Head of caudate nucleus (tissue), 42 donors: ENCODE measurements around the gene HAUS3.

ENCODE experiments used
- DNase-seq, 42 donors: peaks; one replicate each; pipeline versions ENCODE4 v3.0.0 to v3.0.0-alpha.2; 2020 to 2021; ENCODE audit warnings: mixed read lengths in 7 of 42
- intact Hi-C: fragments of 100-400 bp; cut with DNase I; formaldehyde crosslinking; loops from one replicate; pipeline ENCODE4 v1.15.0; 2022

HAUS3 gene

GRCh38 chr4:2241410-2242353 lies at the start of gene HAUS3, which contains the start of gene POLN:
Gene HAUS3 (minus strand): TSS chr4:2242121. CDS start chr4:2240946, 1,175 bp downstream.
Gene POLN (minus strand): TSS chr4:2242121. CDS start chr4:2229231, 12,890 bp downstream.
- intact Hi-C loops, result loop anchor here (1.0 kb wide), 1 partner anchor 21 kb away; the partner anchor contains the start of gene MXD4
- DNase-seq, result peak; percentile 92 to 99 (median 98)

DNA sequence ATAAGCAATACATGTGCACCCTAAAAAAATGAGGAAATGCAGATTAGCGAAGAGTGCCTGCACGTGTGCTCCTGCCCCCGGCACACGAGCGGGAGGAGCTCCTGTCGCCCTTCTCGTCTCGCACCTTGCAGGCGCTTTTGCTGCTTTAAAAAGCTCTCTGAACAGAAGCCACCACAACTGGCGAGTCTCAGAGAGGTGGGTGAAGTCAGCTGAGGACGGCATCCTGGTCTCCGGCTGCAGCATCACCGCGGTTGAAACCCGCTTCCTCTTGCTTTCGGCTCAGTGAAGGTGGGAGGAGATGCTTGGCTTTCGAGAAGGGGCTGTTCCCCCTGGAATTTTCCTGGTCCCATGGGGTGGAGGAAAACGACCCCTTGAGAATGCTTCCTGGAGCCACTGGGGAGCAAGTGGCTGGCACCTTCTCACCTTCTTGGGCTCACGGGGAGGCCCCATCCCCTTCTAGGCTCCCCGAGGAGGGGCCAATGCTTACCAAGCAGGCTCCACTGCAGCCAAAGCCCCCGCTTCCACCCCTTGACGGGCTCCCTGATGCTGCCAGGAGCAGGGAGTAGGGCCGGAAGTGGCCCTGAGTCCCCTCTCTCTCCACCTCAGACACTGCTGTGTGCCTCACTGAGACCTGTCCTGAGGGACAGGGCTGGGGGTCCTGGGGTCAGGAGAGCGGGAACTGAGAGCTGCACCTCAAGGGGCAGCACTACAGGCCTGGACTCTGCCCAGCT lies 49.2 kb upstream of the HAUS3 start:
- intact Hi-C loops, result no loop called here
- DNase-seq, result peak in 39 of 42 donors; percentile 8 to 80 (median 47)

DNA sequence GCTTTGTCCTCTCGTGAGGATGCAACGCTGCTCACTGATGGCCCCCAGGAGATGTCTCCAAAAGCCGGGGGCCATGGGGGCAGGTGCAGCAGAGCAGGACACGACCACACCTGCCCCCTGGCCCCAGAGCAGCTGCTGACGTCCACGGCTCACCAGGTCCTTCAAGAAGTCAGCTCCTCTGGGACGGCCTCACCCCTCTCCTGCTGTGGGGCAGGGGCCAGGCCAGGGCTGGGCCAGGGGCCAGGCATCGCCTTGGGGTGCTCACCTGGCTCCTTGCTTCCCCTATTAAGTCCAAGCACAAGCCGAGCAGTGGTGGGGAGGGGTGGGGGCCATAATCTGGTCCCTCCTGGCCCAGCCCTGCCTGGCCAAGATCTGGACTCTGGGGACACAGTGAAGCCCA lies 48.6 kb upstream of the HAUS3 start:
- intact Hi-C loops, result no loop called here
- DNase-seq, result peak in 8 of 42 donors; percentile 2 to 25 (median 7)

DNA sequence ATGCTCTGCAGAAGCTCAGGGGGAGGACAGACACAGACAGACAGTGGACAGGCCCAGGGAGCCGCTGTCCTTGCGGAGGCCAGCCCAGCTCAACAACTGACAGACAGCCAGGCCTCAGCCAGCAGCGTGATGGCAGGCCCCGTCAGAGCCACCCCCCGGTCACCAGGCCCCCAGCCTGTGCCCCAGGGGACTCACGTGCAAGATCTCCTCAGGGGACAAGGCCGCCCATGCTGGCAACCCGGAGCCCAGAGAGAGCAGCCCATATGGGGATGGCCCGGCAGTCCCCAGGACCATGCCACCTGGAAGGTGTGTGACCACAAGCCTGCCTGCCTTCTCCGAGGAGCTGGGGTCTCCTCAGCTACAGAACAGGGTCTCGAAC lies 48.0 kb upstream of the HAUS3 start:
- intact Hi-C loops, result no loop called here
- peak in 9 of 42 donors; percentile 1 to 29 (median 8) for DNase-seq

- intact Hi-C loops, result no loop called here
- peak in 9 of 42 donors; percentile 2 to 29 (median 9) for DNase-seq
Observed at GRCh38 chr4:2289311-2289954, 47.5 kb upstream of the HAUS3 start.

GRCh38 chr4:2288051-2288541 lies 46.2 kb upstream of the HAUS3 start:
- DNase-seq, result peak in 8 of 42 donors; percentile 1 to 28 (median 8)
- intact Hi-C loops, result no loop called here

DNA sequence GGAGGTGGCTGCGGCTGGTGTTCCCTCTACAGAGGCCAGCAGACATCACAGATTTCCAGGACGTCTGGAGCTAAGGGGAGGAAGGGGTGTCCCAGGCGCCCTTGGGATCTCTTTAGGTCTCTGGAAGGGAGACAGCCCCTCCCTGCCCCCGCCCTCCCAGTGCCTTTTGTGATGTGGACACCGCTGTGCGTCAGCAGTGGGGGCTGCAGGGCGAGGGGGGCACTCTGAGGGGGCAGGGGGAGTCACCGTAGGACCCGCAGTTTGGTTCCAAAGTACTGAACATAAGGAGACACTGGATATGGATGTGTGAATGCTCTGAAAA lies 45.6 kb upstream of the HAUS3 start:
- intact Hi-C loops, result no loop called here
- peak in 1 of 42 donors; percentile 24 for DNase-seq

DNA sequence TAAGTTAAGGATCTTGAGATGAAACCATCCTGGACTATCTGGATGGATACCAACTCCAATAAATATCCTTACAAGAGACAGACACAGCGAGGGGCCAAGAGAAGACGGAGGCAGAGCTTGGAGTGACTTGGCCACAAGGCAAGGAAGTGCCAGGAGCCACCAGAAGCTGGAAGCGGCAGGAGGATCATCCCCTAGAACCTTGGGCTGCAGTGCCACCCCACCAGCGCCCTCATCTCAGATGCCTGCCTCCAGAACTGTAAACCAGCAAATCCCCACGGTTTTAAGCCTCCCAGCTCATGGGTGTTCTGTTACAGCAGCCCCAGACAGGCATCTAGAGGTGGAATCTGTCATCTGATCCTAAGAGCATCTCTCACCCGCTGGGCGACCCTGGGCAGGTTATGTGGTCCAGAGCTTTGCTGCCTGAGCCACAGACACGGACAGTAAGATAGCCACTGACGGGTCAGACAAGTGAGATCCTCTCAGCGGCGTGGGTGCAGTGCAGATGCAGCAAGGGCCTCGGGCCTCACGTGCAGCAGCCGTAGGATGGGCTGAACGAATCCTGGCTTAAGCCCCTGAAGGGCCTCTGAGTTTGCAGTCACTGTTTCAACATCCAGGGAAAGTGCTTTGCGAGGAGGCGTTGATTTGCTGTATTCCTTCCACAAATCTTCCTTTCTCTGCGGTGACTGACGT lies 45.1 kb upstream of the HAUS3 start:
- DNase-seq, result peak in 22 of 42 donors; percentile 6 to 67 (median 33)

GRCh38 chr4:2285613-2286381 lies 43.9 kb upstream of the HAUS3 start:
- peak in 9 of 42 donors; percentile 1 to 28 (median 7) for DNase-seq
- intact Hi-C loops, result no loop called here

More for the DNA sequence above, 45.1 kb upstream of the HAUS3 start:
- intact Hi-C loops, result no loop called here

- DNase-seq, result peak in 1 of 42 donors; percentile 2
- intact Hi-C loops, result no loop called here
Observed at GRCh38 chr4:2284934-2285612, 43.2 kb upstream of the HAUS3 start.

GRCh38 chr4:2284161-2284933 lies 42.4 kb upstream of the HAUS3 start:
- DNase-seq, result peak in 2 of 42 donors; percentile 1 to 2

DNA sequence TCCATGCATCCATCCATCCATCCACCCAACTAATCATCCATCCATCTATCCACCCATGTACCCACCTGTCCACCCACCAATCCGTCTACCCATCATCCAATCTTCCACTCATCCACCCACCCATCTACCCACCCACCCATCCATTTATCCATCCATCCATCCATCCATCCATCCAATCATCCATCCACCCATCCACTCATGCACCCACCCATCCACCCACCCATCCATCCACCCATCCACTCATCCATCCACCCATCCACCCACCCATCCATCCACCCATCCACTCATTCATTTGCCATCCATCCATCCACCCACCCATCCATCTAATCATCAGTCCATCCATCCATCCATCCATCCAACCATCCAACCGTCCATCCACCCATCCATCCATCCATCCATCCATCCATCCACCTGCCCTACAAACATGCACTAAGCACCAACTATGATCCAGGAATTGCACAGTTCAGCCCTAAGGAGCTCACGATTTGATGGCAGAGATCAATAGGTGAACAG lies 41.3 kb upstream of the HAUS3 start:
- no peak for DNase-seq
- intact Hi-C loops, result no loop called here

More at GRCh38 chr4:2284161-2284933, 42.4 kb upstream of the HAUS3 start:
- intact Hi-C loops, result no loop called here

DNA sequence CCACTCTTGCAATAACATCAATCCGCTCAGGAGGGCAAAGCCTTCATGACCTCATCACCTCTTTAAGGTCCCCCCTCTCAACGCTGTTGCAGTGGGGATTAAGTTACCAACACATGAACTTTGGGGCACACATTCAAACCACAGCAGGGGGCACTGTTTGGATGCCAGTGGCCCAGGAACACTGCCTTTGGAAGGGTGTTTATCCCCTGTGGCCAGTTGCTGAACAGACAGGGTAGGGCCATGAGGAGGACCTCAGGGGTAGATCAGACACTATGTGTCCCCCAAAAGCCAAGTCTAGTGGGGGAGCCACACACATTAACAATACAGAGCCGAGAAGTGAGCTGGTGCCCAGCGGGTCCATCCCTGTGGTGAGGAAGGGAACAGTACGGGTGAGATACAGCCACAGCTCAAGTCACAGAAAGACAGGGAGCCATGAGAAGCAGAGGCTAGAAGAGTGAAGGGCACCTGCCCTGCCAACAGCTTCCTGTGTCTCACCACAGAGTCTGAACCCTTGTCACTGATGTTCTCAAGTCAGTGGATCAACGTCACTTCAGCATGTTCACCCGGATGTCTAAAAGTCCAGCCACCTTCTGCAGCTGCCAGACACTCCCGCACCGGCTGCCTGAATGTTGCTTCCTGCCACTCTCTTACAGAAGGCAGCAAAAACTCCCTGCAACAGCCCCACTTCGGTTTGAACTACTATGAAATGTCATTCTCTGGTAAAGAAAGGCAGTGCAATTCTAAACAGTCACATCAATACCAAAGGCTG lies 39.8 kb upstream of the HAUS3 start:
- no peak for DNase-seq
- intact Hi-C loops, result no loop called here

DNA sequence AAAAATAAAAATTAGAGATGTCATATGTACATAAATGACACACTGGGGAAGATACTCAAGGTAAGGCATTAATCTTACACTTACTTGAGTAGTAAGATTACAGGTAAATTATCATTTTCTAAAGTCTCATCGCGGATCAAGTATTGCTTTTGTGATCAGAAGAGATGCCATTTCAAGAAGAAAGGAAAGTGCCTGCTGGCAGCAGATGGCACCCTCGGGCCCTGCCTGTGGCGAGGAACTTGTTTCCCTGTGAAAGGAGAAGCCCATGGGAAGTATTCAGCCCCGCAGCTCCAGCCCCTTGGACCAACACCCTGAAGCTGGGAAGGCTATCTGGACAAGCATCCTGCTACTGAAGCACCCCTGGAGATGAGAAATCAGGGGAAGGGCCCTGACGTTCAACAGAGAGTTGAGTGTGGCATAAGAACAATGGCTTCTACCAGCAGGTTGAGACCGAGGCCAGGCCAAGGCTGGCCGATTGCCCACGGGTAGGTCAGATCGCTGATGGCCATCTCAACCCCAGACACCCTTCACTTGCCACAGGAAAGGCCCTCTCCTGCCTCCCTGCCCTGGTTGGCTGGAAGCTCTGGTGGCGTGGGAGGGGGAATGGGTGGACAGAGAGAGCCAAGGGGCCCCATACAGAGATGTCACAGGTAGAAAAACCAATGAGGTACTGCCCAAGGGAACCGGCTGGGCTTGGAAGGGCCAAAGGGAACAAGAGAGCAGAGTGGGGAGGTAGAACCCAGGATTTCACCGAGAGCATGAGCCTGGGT lies 38.8 kb upstream of the HAUS3 start:
- peak in 38 of 42 donors; percentile 37 to 81 (median 67) for DNase-seq
- intact Hi-C loops, result no loop called here

- no peak for DNase-seq
- intact Hi-C loops, result no loop called here
Observed at GRCh38 chr4:2277956-2278355, 36.0 kb upstream of the HAUS3 start.
